ENCODE results near the gene ZNF407.
"Not testable (repeated sequence)": the region's sequence is repeated elsewhere in the genome, so short reads cannot be mapped to it uniquely, and the experiment has no call there.

DNA sequence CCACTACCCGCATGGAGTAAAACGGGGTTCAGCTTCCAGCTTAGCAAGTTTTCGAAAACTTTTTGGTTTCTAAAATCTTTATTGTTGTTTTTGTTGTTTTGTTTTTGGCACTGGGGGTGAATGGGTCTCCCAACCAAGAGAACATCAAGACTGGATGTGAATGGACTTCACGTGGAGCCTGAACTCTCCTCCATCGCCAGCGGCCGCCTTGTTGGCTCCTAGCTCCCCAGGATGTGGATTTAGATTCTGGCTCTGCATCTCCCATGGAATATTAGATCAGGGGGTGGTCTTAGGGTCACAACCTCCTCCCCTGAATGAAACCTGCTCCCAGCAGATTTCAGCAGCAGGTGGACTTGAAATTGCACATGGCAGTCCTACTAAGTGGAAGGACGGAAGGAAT lies 488.0 kb downstream of the ZNF407 start:
- TF ChIP-seq, protein P1, sequence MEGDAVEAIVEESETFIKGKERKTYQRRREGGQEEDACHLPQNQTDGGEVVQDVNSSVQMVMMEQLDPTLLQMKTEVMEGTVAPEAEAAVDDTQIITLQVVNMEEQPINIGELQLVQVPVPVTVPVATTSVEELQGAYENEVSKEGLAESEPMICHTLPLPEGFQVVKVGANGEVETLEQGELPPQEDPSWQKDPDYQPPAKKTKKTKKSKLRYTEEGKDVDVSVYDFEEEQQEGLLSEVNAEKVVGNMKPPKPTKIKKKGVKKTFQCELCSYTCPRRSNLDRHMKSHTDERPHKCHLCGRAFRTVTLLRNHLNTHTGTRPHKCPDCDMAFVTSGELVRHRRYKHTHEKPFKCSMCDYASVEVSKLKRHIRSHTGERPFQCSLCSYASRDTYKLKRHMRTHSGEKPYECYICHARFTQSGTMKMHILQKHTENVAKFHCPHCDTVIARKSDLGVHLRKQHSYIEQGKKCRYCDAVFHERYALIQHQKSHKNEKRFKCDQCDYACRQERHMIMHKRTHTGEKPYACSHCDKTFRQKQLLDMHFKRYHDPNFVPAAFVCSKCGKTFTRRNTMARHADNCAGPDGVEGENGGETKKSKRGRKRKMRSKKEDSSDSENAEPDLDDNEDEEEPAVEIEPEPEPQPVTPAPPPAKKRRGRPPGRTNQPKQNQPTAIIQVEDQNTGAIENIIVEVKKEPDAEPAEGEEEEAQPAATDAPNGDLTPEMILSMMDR (IDR thresholded peaks at IDR 0.05): not testable (repeated sequence)
- TF ChIP-seq EZH2, EZH2phosphoT487 (IDR thresholded peaks at IDR 0.05): not testable (repeated sequence)

Data from neural progenitor cell (in vitro differentiated cells).